Spinal cord (tissue), 10 donors: ENCODE measurements around the gene SH3BP4. TPM values are rescaled to one million over a fixed set of nuclear protein-coding genes. Genes with fewer than 3 reads are reported as not detected.

ENCODE experiments used
- DNase-seq, 6 donors: peaks; one replicate each; pipeline versions ENCODE4 v3.0.0 to v3.0.0-alpha.2; 2013 to 2015; ENCODE audit warnings: low spot score in 6 of 6, low read depth in 4 of 6
- H3K27ac ChIP-seq: one replicate; pipeline ENCODE4 v1.5.1; 2013; ENCODE audit warnings: low read depth, low read length, control low read depth
- H3K27me3 ChIP-seq: one replicate; pipeline ENCODE4 v1.6.1; 2013; ENCODE audit warnings: low read length; ENCODE audit not compliant: control insufficient read depth, insufficient read depth
- H3K36me3 ChIP-seq: one replicate; pipeline ENCODE4 v1.6.1; 2013; ENCODE audit warnings: low read length; ENCODE audit not compliant: control insufficient read depth, insufficient read depth
- H3K4me1 ChIP-seq: one replicate; pipeline ENCODE4 v1.6.1; 2013; ENCODE audit warnings: low read length; ENCODE audit not compliant: control insufficient read depth, insufficient read depth
- H3K4me3 ChIP-seq: one replicate; pipeline ENCODE4 v1.5.1; 2013; ENCODE audit warnings: low read depth, low read length, control low read depth
- H3K9me3 ChIP-seq: one replicate; pipeline ENCODE4 v1.6.1; 2013; ENCODE audit warnings: low read length; ENCODE audit not compliant: control insufficient read depth, insufficient read depth
- WGBS: methylation state at CpG from one replicate; pipeline ENCODE4 v1.1.5; 2013; ENCODE audit warnings: missing lambda C conversion rate; ENCODE audit not compliant: insufficient coverage; 5-methylcytosine and 5-hydroxymethylcytosine counted together
- polyA plus RNA-seq, 2 donors: library from polyadenylated mRNA; unstranded; fragments of 120-200 nt; gene quantifications; one replicate each; pipeline ENCODE4 v1.2.1, GENCODE V29; 2013; ENCODE audit not compliant: insufficient read length in 2 of 2
- total RNA-seq, 2 donors: library from RNA; depleted of rRNA in 1 of 2; stranded (reverse); fragments of 120-200 nt in 1 of 2; fragments of >200 nt in 1 of 2; gene quantifications; one replicate each; pipeline versions ENCODE4 v1.2.3 to v1.2.4, GENCODE V29; 2013 to 2014
- donor health status: healthy.

SH3BP4 gene
- total and polyA plus RNA-seq, 4 donors, result 13.9 to 29.6 (median 27.0) TPM

GRCh38 chr2:234988491-234988890 lies 36.7 kb downstream of the SH3BP4 start:
- H3K4me1 ChIP-seq, result peaks cover 47% of the 10 kb centered on the region
- WGBS, result no CpG with 5 or more reads among the region's 14 CpGs
- H3K9me3 ChIP-seq, result no peaks in the 10 kb centered on the region
- peaks cover 16% of the 10 kb centered on the region for H3K36me3 ChIP-seq
- DNase-seq, result no peak
- no peak overlapping the region for H3K4me3 ChIP-seq
- no peaks in the 10 kb centered on the region for H3K27me3 ChIP-seq
- H3K27ac ChIP-seq, result no peak overlapping the region

DNA sequence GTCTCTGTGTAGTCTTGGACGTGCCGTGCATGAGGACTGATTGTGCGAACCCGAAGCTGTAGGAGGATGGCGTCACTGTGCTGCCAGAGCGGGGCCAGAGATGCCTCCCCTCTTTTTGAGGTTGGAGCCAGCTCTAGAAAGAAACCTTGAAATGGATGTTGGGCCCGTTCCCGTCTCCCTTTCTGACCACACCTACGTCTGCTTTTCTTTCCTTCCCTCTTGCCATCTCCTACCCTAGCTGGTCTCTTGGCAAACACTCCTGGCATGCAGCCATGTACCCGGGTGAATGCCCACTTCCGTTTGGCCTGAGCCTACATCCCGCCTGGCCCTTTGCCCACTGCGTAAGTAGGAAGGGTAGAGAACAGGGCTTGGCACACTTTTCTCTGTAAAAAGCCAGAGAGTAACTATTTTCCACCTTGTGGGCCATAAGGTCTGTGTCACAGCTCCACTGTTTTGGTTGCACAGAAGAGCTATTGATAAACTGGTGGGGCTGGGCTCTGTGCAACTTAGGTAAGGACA lies 37.4 kb downstream of the SH3BP4 start:
- DNase-seq, result peak in 5 of 6 donors; percentile 84 to 96 (median 89)
- Histone ChIP-seq H3K27ac (no peak overlapping the region), H3K36me3 (peaks cover 11% of the 10 kb centered on the region), H3K27me3 (no peaks in the 10 kb centered on the region), H3K4me3 (no peak overlapping the region), H3K9me3 (no peaks in the 10 kb centered on the region), H3K4me1 (peaks cover 41% of the 10 kb centered on the region)
- WGBS, result 31% methylated on average over 10 of the region's 13 CpGs

DNA sequence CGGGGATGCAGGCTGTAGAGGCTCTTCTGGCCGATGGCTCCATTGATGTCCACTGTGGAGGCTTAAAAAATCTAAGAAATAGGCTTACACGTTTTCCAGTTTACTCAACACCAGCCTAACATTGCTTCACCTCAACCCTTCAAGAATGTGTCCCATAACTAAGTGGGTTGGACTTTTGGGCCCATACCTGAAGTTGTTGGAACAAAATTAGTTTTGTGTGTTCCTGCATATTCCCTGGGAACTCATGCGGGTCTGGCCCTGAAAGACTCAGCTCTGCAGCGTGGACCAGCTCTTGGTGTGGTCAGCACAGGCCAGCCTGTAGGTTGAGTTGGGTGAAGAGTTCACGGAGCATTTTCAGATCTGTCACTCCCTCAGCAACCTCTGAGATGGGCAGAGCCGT lies 38.5 kb downstream of the SH3BP4 start:
- H3K9me3 ChIP-seq, result no peaks in the 10 kb centered on the region
- H3K27ac ChIP-seq, result no peak overlapping the region
- 100% methylated on average over 2 of the region's 7 CpGs for WGBS
- H3K36me3 ChIP-seq, result peaks cover 18% of the 10 kb centered on the region
- no peaks in the 10 kb centered on the region for H3K27me3 ChIP-seq
- no peak for DNase-seq
- H3K4me3 ChIP-seq, result no peak overlapping the region
- H3K4me1 ChIP-seq, result peaks cover 52% of the 10 kb centered on the region

- DNase-seq, result no peak
- Histone ChIP-seq H3K36me3 (peaks cover 18% of the 10 kb centered on the region), H3K4me1 (peaks cover 62% of the 10 kb centered on the region), H3K27me3 (no peaks in the 10 kb centered on the region), H3K27ac (no peak overlapping the region), H3K9me3 (no peaks in the 10 kb centered on the region), H3K4me3 (no peak overlapping the region)
- 97% methylated on average over 4 of the region's 5 CpGs for WGBS
Observed at GRCh38 chr2:234991290-234991689, 39.5 kb downstream of the SH3BP4 start.

- no peak overlapping the region for H3K4me3 ChIP-seq
- DNase-seq, result peak in 1 of 6 donors; percentile 31
- H3K36me3 ChIP-seq, result peaks cover 23% of the 10 kb centered on the region
- 63% methylated on average over 3 of the region's 6 CpGs for WGBS
- no peak overlapping the region for H3K27ac ChIP-seq
- no peaks in the 10 kb centered on the region for H3K9me3 ChIP-seq
- peaks cover 67% of the 10 kb centered on the region for H3K4me1 ChIP-seq
- H3K27me3 ChIP-seq, result no peaks in the 10 kb centered on the region
Observed at GRCh38 chr2:234991793-234992192, 40.0 kb downstream of the SH3BP4 start.

- no peak overlapping the region for H3K27ac ChIP-seq
- H3K4me3 ChIP-seq, result no peak overlapping the region
- DNase-seq, result no peak
- H3K4me1 ChIP-seq, result peaks cover 71% of the 10 kb centered on the region
- peaks cover 25% of the 10 kb centered on the region for H3K36me3 ChIP-seq
- H3K9me3 ChIP-seq, result no peaks in the 10 kb centered on the region
- H3K27me3 ChIP-seq, result no peaks in the 10 kb centered on the region
- 81% methylated on average over 10 of the region's 10 CpGs for whole genome bisulfite sequencing
Observed at GRCh38 chr2:234992196-234992595, 40.4 kb downstream of the SH3BP4 start.

GRCh38 chr2:234992624-234993349 lies 41.0 kb downstream of the SH3BP4 start:
- no peak for DNase-seq
- Histone ChIP-seq H3K36me3 (peaks cover 30% of the 10 kb centered on the region), H3K4me3 (no peak overlapping the region), H3K27me3 (no peaks in the 10 kb centered on the region), H3K9me3 (no peaks in the 10 kb centered on the region), H3K4me1 (peaks cover 75% of the 10 kb centered on the region), H3K27ac (no peak overlapping the region)
- WGBS, result 89% methylated on average over 23 of the region's 23 CpGs

- DNase-seq, result no peak
- Histone ChIP-seq H3K36me3 (peaks cover 35% of the 10 kb centered on the region), H3K9me3 (no peaks in the 10 kb centered on the region), H3K27me3 (no peaks in the 10 kb centered on the region), H3K4me3 (no peak overlapping the region), H3K4me1 (peaks cover 72% of the 10 kb centered on the region), H3K27ac (no peak overlapping the region)
- 83% methylated on average over 8 of the region's 11 CpGs for WGBS
Observed at GRCh38 chr2:234993541-234993981, 41.7 kb downstream of the SH3BP4 start.

- WGBS, result 79% methylated on average over 28 of the region's 29 CpGs
- Histone ChIP-seq H3K36me3 (peaks cover 36% of the 10 kb centered on the region), H3K4me1 (peaks cover 66% of the 10 kb centered on the region), H3K27me3 (no peaks in the 10 kb centered on the region), H3K4me3 (no peak overlapping the region), H3K9me3 (no peaks in the 10 kb centered on the region), H3K27ac (no peak overlapping the region)
- no peak for DNase-seq
Observed at GRCh38 chr2:234994438-234995321, 42.9 kb downstream of the SH3BP4 start.
